HG03457 (cell line): ENCODE results near the gene HOXD3.

Experiments
- ATAC-seq: cut with Tn5 transposase; IDR thresholded peaks from one replicate; pipeline ENCODE4 v1.9.1; 2021; ENCODE audit warnings: moderate number of reproducible peaks; ENCODE audit not compliant: unreplicated experiment

The HOXD3 gene

GRCh38 chr2:176132205-176133171 lies 24.6 kb upstream of the HOXD3 start:
- ATAC-seq, result no peak

DNA sequence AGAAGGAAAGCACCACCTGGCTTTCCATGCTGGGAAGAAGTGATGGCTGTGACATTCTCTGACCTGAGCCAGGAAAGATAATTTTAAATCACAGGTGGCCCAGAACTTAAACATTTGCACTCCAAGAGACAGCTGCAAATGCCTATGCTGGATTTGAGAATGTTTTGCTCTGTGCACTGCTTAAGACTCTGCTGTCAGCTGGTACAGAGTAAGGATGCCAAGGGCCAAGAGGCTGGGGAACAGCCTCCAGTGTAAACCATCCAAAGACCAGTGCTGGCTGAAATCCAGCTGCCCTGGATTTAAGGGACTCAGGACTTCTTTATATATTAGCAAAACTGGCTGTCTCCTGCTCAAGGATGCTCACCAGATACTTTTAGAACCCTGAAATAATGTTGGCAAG lies 23.7 kb upstream of the HOXD3 start:
- ATAC-seq, result no peak

GRCh38 chr2:176134035-176134434 lies 23.1 kb upstream of the HOXD3 start:
- no peak for ATAC-seq

DNA sequence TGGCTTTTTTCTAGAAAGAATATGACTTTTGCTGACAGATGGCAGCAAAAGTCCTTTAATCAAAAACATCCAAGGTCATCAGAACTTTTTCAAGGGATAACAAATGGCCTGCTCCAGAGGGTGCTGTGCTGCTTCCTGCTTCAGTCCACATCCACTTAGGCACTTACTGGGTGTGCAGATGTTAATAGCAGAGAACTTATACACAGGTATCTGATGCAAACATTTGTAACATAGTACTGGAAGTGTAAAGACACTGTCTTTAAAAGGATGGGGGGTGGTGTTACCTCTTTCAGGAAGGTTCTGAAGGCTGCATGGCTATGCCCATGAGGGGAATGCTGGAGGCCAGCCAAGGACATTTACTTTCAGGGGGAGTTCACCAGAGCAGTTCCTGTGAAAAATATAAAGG lies 22.1 kb upstream of the HOXD3 start:
- ATAC-seq, result no peak

DNA sequence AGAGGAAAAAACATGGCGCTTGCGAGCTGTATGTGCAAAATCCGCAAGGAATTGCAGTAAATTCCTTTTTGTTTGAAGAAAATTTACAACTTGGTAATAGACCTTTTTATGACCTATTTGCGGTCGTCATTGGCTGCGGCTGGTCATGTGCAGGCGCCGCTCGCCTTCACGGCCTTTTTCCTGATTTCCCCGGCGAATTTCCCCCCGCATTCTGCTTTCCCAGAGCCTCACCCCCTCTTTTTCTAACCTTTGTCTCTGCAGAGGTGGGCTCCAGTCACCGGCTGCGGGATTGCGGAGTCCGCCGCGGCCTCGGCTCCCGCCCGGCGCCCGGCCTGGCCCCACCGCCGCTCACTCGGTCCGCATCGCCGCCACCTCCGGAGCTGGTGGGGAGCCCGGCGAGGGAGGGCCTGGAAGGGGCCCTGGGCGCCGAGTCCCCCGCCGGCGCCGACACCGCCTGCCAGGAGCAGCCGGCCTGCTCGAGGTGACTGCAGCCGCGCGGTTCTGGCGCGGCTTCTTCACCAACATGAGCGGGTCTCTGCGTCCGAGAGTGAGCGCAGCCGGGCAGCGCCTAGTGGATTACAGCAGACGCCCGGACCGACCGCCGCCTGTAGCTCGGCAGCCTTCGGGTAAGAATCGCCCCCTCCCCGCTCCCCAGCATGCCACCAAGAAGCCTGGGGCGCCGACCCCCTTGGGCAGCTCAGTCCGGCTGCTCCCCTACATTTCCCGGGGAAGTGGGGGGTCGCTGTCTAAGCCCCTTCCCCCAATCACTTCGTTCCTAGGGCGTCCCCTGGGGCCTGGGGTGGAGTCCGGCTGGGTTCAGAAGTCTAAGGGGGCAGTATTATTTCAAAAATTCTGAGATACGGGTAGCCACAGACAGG lies 20.5 kb upstream of the HOXD3 start:
- no peak for ATAC-seq

DNA sequence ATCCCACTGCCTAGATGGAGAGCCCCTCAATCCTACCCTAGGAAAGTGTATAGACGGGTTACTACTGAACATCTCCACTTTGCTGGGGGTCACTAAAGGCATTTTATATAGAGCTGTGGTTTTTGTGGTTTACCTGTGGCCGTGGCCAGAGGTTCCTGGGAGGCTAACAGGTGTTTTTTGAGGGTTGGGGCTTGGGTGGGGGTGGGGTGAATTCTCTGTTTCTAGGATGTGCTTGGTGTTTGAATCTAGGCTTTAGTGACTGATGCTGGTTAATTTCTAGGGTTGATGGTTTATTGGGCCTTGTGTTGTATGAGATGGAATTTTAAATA lies 19.9 kb upstream of the HOXD3 start:
- ATAC-seq, result no peak

DNA sequence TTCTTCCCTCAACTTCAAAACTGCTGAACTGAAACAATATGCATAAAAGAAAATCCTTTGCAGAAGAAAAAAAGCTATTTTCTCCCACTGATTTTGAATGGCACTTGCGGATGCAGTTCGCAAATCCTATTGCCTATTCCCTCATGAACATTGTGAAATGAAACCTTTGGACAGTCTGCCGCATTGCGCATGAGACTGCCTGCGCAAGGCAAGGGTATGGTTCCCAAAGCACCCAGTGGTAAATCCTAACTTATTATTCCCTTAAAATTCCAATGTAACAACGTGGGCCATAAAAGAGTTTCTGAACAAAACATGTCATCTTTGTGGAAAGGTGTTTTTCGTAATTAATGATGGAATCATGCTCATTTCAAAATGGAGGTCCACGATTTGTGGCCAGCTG lies 19.2 kb upstream of the HOXD3 start:
- ATAC-seq, result no peak

DNA sequence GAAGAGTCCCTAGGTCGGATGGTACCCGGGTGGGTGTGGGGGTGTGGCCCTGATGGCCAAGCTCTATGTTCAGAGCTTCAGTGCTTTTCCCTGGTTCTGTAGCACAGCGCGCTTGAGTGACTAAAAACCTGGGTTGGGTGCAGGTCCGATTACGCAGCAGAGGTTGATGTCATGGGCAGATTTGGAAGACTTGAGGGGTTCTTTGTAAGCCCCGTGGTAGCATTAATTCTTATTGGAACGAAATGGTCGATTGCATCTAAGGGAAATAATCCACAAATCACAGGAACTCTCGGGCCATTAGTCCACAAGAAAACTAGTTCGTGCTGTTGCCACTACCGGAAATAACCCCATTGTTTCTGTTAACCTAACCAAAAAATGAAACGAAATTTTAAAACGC lies 18.6 kb upstream of the HOXD3 start:
- ATAC-seq, result no peak

DNA sequence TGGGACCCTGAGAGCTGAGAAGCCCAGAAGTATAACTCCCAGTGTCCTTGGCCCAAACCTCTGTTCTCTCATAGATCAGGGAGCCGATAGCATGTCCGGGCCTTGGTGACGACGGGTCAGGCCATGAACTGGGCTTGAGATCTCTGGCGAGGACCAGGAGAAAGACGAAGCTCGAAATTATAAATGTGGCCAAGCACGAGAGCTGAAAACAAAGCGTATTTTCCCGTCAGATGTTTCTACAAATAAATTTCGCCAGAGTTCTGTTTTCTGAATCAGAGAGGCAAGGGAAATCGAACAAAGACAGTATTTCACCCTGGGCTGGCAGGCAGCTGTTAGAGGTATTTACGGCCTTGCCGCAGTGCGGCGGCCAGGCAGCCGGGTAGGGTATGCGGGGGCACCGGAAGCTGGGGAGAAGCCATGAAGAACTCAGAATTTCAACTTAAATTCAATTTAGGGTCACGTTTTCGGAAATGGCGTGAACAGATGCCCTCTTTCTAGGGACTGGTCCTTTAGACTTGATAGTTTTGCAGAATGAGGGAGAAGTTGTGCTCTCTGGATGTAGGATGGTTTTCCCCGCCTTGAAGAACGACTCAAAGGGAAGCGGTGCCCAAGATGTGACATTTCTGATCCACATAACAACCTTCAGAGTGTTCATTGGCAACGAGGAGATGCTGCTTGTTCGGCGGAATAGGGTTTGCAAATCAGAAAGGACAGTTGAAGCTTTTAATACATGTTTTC lies 18.0 kb upstream of the HOXD3 start:
- no peak for ATAC-seq

DNA sequence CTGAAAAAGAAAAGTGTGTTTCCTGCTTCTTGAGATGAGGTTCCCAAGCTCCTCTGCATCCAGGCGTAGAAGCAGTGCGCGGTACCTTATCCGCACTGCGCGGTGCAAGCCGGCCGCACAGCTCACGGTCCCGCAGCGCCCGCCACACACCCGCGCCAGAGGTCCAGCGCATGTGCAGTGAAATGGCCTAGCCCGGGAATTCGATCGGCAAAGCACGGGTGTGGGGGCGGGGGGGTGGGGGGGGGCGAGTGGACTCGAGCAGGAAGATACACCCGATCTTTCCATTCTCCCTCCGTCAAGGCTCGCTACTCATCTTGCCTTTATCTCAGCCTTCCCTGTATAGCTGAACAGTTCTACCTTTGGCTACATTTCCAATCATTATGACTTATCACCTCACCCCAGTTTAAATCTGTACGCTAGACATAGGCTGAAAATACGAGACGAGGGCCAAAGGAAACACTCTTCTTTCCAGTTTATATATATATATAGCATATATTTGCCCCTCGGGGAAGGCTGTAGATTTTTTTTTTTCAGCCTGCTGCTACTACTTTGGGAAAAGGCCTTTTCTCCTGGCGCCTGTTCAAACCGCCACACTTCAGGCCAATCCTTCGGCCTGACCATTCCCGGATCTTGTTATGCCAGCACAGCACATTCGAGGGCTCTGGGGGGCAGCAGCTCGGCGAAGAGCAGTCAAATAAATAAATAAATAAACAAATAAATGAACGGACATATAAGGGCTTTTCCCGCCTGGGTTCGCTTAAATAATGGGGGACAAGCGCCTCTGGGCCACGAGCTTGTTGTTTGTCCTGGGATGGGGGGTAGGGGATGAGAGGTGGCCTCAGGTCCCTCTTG lies 17.2 kb upstream of the HOXD3 start:
- no peak for ATAC-seq

GRCh38 chr2:176140513-176141317 lies 16.4 kb upstream of the HOXD3 start:
- ATAC-seq, result no peak

DNA sequence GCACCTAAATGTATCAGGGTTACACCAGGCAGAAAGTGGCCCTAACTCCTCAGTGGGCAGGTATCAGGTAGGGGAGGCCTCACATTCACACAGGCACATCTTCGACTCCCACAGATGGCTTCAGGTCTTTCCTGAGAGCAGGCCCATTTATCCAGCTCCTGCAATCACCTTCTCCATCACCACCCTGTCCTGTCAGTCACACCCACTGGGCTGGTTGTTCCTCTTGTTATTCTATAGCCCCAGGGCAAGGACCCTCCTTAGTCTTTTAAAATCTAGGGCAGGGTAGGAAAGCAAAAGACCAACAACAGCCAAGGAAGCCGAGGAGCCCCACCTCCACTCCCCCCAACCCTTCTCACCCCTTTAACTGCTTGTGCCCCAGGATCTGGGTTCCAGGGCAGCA lies 14.8 kb upstream of the HOXD3 start:
- no peak for ATAC-seq

GRCh38 chr2:176145085-176145969 lies 11.8 kb upstream of the HOXD3 start:
- ATAC-seq, result no peak

GRCh38 chr2:176146101-176146500 lies 11.0 kb upstream of the HOXD3 start:
- no peak for ATAC-seq

- ATAC-seq, result no peak
These were observed 10.5 kb upstream of the HOXD3 start for GRCh38 chr2:176146645-176147044.

DNA sequence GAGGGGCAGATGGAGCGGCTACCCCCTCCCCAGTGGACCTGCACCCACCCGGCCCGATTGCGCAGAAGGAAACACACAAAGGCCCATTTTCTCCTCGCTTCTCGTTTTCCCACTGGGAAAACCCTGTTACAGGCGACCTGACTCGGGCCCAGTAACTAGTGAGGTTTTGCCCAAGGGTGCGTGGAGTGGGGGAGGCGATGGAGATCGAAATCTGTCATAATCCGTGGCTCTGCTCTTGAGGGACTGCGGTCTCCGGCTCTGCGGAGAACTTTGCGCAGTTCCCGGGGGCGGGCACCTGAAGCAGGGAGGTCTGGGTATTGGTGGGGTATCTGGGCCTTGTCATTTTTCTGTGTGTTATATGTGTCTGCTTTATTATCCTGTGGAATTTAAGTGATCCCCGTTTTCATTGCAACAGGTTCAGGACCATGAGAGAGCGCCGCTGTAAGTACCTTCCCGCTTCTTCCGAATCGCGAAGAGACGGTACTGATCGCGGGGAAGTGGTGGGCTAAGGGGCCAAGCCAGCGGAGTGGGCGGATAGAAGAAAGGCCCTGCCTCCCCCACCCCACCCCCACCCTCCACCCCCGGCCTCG lies 9.8 kb upstream of the HOXD3 start:
- no peak for ATAC-seq

DNA sequence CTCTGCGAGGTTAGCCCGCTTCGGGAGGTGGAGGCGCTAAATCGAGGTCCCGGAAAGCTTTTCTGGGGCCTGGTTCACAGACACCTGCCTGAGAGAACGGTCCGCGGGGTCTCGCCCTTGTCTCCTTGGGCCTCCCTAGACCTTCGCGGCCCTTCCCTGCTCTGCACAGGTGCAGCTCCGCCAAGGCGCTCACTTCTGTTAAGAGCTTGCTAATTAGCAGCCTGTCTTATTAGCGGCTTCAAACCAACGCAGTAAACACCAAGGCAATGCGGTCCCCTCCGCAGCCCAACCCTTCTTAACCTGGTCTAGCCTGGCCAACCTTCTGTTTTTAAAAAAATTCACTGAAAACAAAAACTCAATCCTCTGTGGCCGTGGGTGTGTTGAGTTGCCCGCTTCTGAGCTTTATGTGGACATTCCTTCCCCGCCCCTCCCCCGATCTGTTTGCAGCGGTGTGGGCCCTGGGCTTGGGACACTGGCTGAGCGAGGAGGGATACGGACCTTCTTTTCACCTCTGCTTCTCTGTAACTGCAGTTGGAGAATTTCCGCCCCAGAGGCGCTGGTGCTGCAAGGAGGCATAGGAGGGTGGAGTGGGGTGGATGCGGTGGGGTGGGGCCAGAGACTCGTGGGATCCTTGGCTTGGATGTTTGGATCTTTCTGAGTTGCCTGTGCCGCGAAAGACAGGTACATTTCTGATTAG lies 9.2 kb upstream of the HOXD3 start:
- ATAC-seq, result no peak
